Right atrium auricular region (tissue), 2 donors: ENCODE results near the gene LNX2. TPM values are rescaled to one million over a fixed set of nuclear protein-coding genes. Genes with fewer than 3 reads are reported as not detected.

Experiments used
- DNase-seq: peaks from one replicate; pipeline ENCODE4 v3.0.0-alpha.2; 2019; ENCODE audit warnings: low spot score
- H3K27ac ChIP-seq, 2 donors: fragments of 200-600 bp; sonication (generic); 1 replicate in 1 of 2; 2 replicates in 1 of 2; pipeline ENCODE4 v1.5.1; 2016 to 2019
- H3K27me3 ChIP-seq, 2 donors: fragments of 200-600 bp; sonication (generic); one replicate each; pipeline versions ENCODE4 v1.5.1 to v1.6.0; 2017 to 2019
- H3K36me3 ChIP-seq: fragments of 200-600 bp; sonication (generic); one replicate; pipeline ENCODE4 v1.5.1; 2016
- H3K4me1 ChIP-seq, 2 donors: fragments of 200-600 bp; sonication (generic); one replicate each; pipeline versions ENCODE4 v1.5.1 to v1.6.0; 2017 to 2019
- H3K4me3 ChIP-seq, 2 donors: fragments of 200-600 bp; sonication (generic); 1 replicate in 1 of 2; 2 replicates in 1 of 2; pipeline ENCODE4 v1.5.1; 2017 to 2019; ENCODE audit warnings: mild to moderate bottlenecking in 1 of 2, moderate library complexity in 1 of 2
- H3K9me3 ChIP-seq, 2 donors: fragments of 200-600 bp; sonication (generic); one replicate each; pipeline ENCODE4 v1.5.1; 2019
- total RNA-seq, 2 donors: library from RNA; depleted of rRNA; stranded (reverse); fragments of >200 nt; gene quantifications; one replicate each; pipeline ENCODE4 v1.1.0, GENCODE V29; 2016
- TF ChIP-seq, protein P1 (sequence below), 2 donors: fragments of 200-600 bp; sonication (generic); IDR thresholded peaks; one replicate each; pipeline ENCODE4 v1.5.1; 2019; ENCODE audit warnings: antibody characterized with exemption in 2 of 2

Gene LNX2
- total RNA-seq, 2 donors from 2014 or later: 13.0 to 15.2 TPM

- no peak overlapping the region for H3K27ac ChIP-seq
- H3K27me3 ChIP-seq: no peaks in the 10 kb centered on the region
- peaks cover 4% of the 10 kb centered on the region for H3K36me3 ChIP-seq
- no peak overlapping the region for H3K4me3 ChIP-seq
- TF ChIP-seq, protein P1, sequence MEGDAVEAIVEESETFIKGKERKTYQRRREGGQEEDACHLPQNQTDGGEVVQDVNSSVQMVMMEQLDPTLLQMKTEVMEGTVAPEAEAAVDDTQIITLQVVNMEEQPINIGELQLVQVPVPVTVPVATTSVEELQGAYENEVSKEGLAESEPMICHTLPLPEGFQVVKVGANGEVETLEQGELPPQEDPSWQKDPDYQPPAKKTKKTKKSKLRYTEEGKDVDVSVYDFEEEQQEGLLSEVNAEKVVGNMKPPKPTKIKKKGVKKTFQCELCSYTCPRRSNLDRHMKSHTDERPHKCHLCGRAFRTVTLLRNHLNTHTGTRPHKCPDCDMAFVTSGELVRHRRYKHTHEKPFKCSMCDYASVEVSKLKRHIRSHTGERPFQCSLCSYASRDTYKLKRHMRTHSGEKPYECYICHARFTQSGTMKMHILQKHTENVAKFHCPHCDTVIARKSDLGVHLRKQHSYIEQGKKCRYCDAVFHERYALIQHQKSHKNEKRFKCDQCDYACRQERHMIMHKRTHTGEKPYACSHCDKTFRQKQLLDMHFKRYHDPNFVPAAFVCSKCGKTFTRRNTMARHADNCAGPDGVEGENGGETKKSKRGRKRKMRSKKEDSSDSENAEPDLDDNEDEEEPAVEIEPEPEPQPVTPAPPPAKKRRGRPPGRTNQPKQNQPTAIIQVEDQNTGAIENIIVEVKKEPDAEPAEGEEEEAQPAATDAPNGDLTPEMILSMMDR (IDR thresholded peaks at IDR 0.05): no peak
- no peak for DNase-seq
- no peaks in the 10 kb centered on the region for H3K9me3 ChIP-seq
- peaks cover 0 to 25% of the 10 kb centered on the region in 2 donors for H3K4me1 ChIP-seq
Measured at GRCh38 chr13:27643334-27644132, 23.2 kb upstream of the LNX2 start.

DNA sequence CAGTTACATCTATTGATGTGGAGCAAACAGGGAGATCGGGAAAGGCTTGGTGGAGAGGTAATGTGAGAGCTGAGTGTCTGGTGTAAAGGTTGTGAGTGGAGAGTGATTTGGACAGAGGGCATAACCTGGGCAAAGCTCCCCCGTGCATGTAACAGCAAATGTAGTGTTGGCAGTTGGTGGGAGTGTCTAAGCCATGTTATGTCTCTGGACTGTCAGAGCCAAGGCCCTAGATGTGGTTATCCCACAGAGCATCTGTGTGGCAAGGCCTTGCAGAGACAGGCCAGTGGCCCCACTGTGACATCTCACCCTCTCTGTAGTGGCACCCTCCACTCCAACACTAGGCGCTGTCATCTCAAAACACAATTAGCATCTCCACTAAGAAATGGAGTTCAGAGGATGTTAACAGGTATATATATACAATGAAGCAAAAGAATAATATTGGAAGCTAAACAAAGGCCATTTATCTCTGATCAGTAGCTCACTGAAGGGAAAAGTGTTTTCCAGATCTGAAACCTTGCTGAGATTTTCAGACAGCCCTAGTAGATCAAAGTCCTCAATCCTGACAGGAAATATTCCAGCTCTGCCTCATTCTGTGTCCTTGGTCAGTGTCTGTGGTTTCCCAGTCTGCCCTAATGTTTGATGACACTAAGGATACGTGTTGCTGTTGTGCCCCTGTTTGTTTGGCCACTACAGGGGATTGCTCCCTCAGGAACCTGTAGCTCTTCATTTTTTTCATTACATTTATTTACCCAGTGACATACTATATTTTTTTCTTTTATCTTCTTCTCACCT, 21.6 kb upstream of the LNX2 start:
- H3K4me1 ChIP-seq: peaks cover 0 to 37% of the 10 kb centered on the region in 2 donors
- no peaks in the 10 kb centered on the region for H3K27me3 ChIP-seq
- DNase-seq: no peak
- H3K9me3 ChIP-seq: no peaks in the 10 kb centered on the region
- H3K4me3 ChIP-seq: no peak overlapping the region
- no peak overlapping the region for H3K27ac ChIP-seq
- no peaks in the 10 kb centered on the region for H3K36me3 ChIP-seq
- TF ChIP-seq, protein P1 (IDR thresholded peaks at IDR 0.05): no peak

DNA sequence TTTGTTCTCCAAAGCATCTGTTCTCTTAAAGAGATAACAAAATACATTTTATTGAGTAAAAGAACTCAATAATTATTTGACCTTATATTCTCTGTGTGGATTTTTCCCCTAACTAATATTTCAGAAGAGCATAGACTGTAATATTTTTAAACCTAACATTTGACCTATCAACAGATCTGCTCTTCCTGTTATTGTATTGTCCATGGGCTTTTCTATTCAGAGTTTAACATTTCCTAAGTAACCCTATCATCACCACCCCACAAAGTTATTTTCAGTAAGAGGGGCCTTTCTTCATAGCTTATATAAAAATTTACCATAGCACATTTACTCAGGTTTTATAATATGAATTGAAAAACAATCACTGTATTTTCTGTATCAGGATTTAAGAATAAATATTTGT, 18.9 kb upstream of the LNX2 start:
- TF ChIP-seq, protein P1 (IDR thresholded peaks at IDR 0.05): no peak
- H3K27me3 ChIP-seq: no peaks in the 10 kb centered on the region
- H3K4me1 ChIP-seq: peaks cover 0 to 40% of the 10 kb centered on the region in 2 donors
- no peak for DNase-seq
- H3K36me3 ChIP-seq: no peaks in the 10 kb centered on the region
- peak overlapping the region in 1 of 2 donors; percentile 9 for H3K27ac ChIP-seq
- no peak overlapping the region for H3K4me3 ChIP-seq
- H3K9me3 ChIP-seq: no peaks in the 10 kb centered on the region

DNA sequence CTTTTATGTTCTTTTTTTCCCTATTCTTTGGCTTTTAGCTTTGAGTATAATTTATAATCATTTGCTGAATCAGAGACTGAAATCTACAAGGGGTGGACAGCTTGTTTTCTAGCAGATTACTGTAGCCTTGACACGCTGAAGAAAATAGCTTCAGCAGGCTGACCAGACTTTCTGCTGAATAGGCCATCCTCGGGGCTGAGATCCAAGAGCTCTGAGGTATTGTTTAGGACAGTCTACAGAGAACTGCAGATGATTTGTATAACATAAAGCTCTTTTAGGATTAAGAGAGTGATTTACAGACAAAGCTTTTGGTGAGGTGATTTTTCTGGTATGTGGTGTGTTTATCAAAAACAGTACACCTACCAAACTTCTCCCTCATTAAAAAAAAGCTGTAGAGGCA, 18.2 kb upstream of the LNX2 start:
- no peaks in the 10 kb centered on the region for H3K27me3 ChIP-seq
- H3K4me1 ChIP-seq: peaks cover 0 to 34% of the 10 kb centered on the region in 2 donors
- no peak for DNase-seq
- no peaks in the 10 kb centered on the region for H3K9me3 ChIP-seq
- TF ChIP-seq, protein P1 (IDR thresholded peaks at IDR 0.05): no peak
- no peak overlapping the region for H3K4me3 ChIP-seq
- H3K27ac ChIP-seq: peak overlapping the region; percentile 9 to 11
- H3K36me3 ChIP-seq: no peaks in the 10 kb centered on the region

GRCh38 chr13:27638001-27638400, 17.7 kb upstream of the LNX2 start:
- no peak overlapping the region for H3K4me3 ChIP-seq
- H3K4me1 ChIP-seq: peaks cover 0 to 30% of the 10 kb centered on the region in 2 donors
- H3K36me3 ChIP-seq: no peaks in the 10 kb centered on the region
- no peaks in the 10 kb centered on the region for H3K27me3 ChIP-seq
- H3K9me3 ChIP-seq: no peaks in the 10 kb centered on the region
- H3K27ac ChIP-seq: no peak overlapping the region
- TF ChIP-seq, protein P1 (IDR thresholded peaks at IDR 0.05): no peak
- DNase-seq: no peak
